ENCODE results near the gene CEP78.

Gene CEP78

DNA sequence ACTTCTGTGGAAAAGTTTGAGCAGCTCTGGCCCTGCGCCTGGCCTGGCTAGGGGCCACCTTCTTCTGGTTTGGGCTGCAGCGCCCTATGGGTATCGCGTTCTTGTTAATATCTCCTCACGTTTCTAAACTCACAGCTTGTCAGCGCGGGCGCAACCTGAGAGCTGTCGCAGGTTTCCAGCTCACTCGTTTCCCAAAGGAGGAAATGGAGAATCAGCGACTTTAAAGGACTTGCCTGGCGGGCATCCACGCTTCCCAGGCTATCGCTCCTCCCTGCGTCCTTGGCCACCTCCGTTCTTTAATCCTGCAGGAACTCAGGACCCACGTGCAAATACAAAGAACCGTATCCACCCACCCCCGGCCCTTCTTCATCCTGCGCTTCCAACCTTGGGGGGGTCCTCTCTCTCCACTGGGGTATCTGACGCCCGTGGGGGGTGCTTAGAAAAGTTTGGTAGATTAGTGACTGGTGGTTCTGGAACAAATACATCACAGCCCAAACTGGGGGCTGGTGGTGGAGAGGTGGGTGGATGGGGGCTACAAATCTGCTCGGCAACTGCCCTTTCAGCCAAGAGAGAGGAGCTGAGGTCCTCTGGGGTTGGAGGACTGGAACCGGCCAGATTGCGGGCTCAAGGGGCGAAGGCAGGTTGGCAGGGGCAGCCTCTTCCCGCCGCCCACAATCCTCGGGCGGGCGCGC, 60.5 kb downstream of the CEP78 start:
- no peak for DNase-seq (ENCODE audit: low read depth)
- peak overlapping the region; percentile 44 for H3K4me3 ChIP-seq (ENCODE audit: low read depth, low read length)
- TF ChIP-seq, protein P1, sequence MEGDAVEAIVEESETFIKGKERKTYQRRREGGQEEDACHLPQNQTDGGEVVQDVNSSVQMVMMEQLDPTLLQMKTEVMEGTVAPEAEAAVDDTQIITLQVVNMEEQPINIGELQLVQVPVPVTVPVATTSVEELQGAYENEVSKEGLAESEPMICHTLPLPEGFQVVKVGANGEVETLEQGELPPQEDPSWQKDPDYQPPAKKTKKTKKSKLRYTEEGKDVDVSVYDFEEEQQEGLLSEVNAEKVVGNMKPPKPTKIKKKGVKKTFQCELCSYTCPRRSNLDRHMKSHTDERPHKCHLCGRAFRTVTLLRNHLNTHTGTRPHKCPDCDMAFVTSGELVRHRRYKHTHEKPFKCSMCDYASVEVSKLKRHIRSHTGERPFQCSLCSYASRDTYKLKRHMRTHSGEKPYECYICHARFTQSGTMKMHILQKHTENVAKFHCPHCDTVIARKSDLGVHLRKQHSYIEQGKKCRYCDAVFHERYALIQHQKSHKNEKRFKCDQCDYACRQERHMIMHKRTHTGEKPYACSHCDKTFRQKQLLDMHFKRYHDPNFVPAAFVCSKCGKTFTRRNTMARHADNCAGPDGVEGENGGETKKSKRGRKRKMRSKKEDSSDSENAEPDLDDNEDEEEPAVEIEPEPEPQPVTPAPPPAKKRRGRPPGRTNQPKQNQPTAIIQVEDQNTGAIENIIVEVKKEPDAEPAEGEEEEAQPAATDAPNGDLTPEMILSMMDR (IDR thresholded peaks at IDR 0.05; ENCODE audit: low read depth, low read length): no peak
- TF ChIP-seq POLR2A (IDR thresholded peaks at IDR 0.05; ENCODE audit: extremely low read depth, insufficient read length): no peak
- no peak for TF ChIP-seq MYC (IDR thresholded peaks at IDR 0.05; ENCODE audit: low read depth, low read length)
- TF ChIP-seq, protein P2, sequence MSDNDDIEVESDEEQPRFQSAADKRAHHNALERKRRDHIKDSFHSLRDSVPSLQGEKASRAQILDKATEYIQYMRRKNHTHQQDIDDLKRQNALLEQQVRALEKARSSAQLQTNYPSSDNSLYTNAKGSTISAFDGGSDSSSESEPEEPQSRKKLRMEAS (IDR thresholded peaks at IDR 0.05; ENCODE audit: low read depth, low read length): no peak

DNA sequence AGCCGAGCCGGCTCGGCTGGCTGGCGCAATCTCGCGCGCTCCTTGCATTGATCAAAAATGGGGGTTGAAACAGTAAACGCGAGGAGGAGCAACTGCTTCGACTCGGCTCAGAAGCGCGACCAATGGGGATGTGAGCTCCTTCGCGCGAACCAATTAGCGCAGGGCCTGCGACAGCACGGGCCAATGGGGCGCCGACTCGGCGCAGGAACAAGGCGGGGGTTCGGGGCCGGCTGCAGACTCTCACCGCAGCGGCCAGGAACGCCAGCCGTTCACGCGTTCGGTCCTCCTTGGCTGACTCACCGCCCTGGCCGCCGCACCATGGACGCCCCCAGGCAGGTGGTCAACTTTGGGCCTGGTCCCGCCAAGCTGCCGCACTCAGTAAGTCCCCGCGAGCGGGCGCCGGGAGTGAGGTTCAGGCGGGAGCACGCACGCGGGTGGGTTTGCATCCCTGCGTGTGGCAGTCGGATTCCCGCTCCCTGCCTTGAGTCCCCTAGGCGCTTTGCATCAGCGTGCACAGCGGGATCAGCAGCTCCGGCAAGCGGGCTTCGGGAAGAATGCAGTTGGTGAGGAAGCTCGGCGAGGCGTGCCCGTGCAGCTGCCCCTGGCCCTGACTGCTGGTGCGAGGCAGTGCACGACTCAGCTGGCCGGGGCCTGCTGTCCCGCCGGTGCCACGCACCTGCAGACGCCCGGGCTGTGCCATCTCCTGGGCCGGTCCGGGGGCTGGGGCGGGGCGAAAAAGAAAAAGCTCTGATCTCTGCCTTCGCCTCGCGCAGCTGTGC, 61.2 kb downstream of the CEP78 start, which contains the start of gene PSAT1:
PSAT1 (plus strand) TSS at position 233 of the 779 bp plus-strand sequence; CDS start at position 319, 86 bp downstream.
- DNase-seq (ENCODE audit: low read depth): peak; percentile 97
- TF ChIP-seq, protein P2 (IDR thresholded peaks at IDR 0.05; ENCODE audit: low read depth, low read length): no peak; the same call in none of the 2 replicates
- TF ChIP-seq, protein P1 (IDR thresholded peaks at IDR 0.05; ENCODE audit: low read depth, low read length): no peak
- TF ChIP-seq POLR2A (IDR thresholded peaks at IDR 0.05; ENCODE audit: extremely low read depth, insufficient read length): peak; percentile 55
- TF ChIP-seq MYC (IDR thresholded peaks at IDR 0.05; ENCODE audit: low read depth, low read length): peak; percentile 9
- H3K4me3 ChIP-seq (ENCODE audit: low read depth, low read length): peak within 1 kb of the TSS; percentile 85

DNA sequence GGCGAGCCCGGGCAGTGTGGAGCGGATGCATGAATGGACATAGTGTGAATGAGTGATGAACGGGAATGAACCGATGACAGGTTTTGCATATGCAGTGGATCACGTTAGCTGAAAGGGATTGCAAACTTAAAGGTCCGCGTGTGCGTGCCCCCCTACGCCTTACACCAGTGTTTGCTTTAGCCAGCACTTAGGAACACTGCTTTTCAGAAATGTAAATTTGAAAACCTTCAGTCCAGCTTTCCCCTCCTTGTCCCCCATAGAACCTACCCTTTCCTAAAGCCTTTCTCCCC, 61.7 kb downstream of the CEP78 start:
- TF ChIP-seq, protein P1 (IDR thresholded peaks at IDR 0.05; ENCODE audit: low read depth, low read length): no peak
- TF ChIP-seq MYC (IDR thresholded peaks at IDR 0.05; ENCODE audit: low read depth, low read length) (no peak), POLR2A (IDR thresholded peaks at IDR 0.05; ENCODE audit: extremely low read depth, insufficient read length) (no peak)
- TF ChIP-seq, protein P2 (IDR thresholded peaks at IDR 0.05; ENCODE audit: low read depth, low read length): peak; percentile 17; the same call in 1 of the 2 replicates
- DNase-seq (ENCODE audit: low read depth): no peak
- peak overlapping the region; percentile 85 for H3K4me3 ChIP-seq (ENCODE audit: low read depth, low read length)

DNA sequence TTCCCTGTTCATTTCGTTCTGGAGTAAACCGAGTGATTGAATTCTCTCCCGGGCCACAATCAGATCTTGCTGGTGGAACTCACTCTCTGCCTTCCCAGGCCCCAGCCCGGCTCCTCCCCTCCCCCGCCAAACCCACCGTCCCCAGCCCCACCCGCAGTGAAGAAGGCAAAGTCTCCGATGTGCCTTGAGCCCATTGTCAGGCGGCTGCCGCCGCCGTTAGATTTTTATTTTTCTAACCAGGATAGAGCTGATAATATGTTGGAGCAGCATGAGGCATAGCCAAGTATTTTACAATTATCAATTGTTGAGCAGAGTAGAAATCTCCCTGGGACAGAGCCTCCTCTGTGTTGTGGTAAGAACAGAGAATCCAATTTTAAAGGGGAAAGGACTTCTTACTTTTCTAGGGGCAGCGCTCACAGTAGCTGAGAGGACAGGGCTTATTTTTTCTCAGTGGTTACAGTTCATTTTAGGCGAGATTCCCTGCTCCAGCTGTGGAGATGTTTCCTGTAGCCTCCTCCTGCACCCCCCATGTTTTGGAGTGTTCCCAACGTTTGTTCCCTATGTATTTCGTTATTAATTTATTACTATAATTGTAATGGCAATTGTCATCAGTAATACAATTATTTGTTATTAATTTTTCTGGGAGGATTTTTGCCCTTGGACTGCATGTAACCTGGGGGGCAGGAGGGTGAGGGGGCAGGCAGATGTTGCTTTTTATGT, 62.3 kb downstream of the CEP78 start:
- TF ChIP-seq, protein P1 (IDR thresholded peaks at IDR 0.05; ENCODE audit: low read depth, low read length): no peak
- TF ChIP-seq POLR2A (IDR thresholded peaks at IDR 0.05; ENCODE audit: extremely low read depth, insufficient read length): no peak
- TF ChIP-seq, protein P2 (IDR thresholded peaks at IDR 0.05; ENCODE audit: low read depth, low read length): no peak
- TF ChIP-seq MYC (IDR thresholded peaks at IDR 0.05; ENCODE audit: low read depth, low read length): no peak
- DNase-seq (ENCODE audit: low read depth): peak; percentile 57
- peak overlapping the region; percentile 85 for H3K4me3 ChIP-seq (ENCODE audit: low read depth, low read length)

DNA sequence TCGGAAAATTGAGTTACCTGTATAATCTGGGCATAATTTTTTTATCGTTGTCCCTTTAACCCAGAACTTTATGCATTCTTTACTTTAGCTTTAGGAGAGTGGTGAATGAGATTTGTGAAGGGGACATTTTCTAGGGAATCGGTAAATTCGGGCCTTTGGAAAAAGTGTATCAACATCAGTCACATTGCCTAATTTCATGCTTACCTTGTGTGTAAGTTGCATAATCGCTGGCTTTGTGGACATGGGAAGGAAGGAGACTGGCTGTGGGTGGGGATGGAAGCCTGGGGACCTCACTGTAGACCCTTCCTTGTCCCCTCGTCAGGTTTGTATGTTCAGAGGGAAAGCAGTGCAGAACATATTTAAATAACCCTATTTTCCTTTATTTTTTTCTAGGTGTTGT, 64.3 kb downstream of the CEP78 start:
- TF ChIP-seq POLR2A (IDR thresholded peaks at IDR 0.05; ENCODE audit: extremely low read depth, insufficient read length) (no peak), MYC (IDR thresholded peaks at IDR 0.05; ENCODE audit: low read depth, low read length) (no peak)
- TF ChIP-seq, protein P1 (IDR thresholded peaks at IDR 0.05; ENCODE audit: low read depth, low read length): no peak
- TF ChIP-seq, protein P2 (IDR thresholded peaks at IDR 0.05; ENCODE audit: low read depth, low read length): no peak
- no peak for DNase-seq (ENCODE audit: low read depth)
- H3K4me3 ChIP-seq (ENCODE audit: low read depth, low read length): no peak overlapping the region
